Stimulated activated CD4-positive, alpha-beta T cell treated with anti-CD3 and anti-CD28 coated beads, Interleukin-1b, Interleukin-23, amount 100 ng/mL, for 4 hours (primary cell): ENCODE results near the gene MRPL18.
"Not testable (repeated sequence)": the region's sequence is repeated elsewhere in the genome, so short reads cannot be mapped to it uniquely, and the experiment has no call there.

Experiments
- DNase-seq, 2 donors: peaks; one replicate each; pipeline ENCODE4 v3.0.0-alpha.2; 2020; ENCODE audit warnings: low read depth in 2 of 2

MRPL18 gene

DNA sequence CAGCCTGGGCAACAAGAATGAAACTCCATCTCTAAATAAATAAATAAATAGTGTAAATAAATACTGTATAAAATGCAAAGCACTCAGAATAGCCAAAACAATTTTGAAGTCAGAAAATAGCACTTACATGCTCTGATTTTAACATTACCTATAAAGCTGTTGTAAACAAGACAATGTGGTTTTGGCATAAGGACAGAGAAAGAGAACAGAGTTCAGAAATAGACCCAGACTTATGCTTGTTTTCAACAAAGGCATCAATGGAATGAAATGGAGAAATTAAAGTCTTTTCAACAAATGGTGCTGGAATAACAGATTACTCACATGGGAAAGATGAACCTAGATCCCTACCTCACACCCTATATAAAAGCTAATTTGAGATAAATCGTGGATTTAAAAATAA lies 18.1 kb upstream of the MRPL18 start:
- no peak for DNase-seq

GRCh38 chr6:159777240-159777904 lies 12.9 kb upstream of the MRPL18 start:
- no peak for DNase-seq

GRCh38 chr6:159778131-159778530 lies 12.1 kb upstream of the MRPL18 start:
- DNase-seq: no peak

- no peak for DNase-seq
Observed at GRCh38 chr6:159778542-159779103, 11.6 kb upstream of the MRPL18 start.

DNA sequence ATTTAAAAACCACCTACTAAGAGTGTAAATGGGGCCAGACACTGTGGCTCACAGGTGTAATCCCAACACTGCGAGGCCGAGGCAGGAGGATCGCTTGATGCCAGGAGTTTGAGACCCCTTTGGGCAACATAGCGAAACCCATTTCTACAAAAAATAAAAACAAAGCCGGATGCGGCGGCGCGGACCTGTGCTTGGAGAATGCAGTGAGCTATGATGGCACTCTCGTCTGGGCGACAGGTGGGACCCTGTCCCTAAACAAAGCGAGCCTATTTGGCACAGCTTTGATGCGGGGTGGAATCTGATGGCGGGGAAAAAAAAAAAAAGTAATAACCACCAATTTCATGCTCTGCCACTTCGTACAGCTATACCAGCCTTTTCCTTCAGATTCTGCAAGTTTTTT lies 2.0 kb upstream of the MRPL18 start:
- DNase-seq: no peak

DNA sequence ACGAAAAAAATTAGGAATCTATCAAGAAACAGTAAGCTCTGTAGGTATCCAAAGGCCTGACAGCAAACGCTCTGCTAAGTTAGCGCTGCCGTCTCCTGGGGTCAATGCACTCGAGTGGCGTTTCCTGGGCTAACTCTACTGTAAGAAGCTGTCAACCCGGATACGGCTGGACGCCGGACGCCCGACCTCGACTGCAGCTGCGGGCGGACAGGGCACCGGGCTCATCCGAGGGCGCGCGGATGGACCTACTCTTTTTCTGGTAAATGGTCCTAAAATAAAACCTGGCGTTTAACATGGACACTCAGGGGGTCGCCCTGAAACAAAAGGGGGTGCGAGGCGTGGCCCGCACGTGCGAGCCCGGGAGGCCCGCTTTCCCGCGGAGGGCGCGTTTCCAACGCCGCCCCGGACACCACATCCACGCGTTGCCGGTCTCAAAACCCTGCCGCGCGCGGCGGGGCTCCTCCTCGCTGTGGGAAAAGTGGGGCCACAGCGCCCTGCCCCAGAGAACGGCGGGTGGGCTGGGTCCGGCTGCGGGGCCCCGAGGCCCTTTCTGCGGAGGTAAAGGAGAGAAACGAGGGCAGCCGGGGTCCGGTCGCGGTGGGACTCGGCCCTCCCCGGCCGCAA lies 1.4 kb upstream of the MRPL18 start:
- peak in 1 of 2 donors; percentile 27 for DNase-seq

- peak; percentile 96 to 98 for DNase-seq
Observed at GRCh38 chr6:159789377-159790148, 704 bp upstream of the MRPL18 start, which contains the start of gene TCP1. TCP1 (minus strand) TSS chr6:159789602; CDS start chr6:159789468, 134 bp downstream.

DNA sequence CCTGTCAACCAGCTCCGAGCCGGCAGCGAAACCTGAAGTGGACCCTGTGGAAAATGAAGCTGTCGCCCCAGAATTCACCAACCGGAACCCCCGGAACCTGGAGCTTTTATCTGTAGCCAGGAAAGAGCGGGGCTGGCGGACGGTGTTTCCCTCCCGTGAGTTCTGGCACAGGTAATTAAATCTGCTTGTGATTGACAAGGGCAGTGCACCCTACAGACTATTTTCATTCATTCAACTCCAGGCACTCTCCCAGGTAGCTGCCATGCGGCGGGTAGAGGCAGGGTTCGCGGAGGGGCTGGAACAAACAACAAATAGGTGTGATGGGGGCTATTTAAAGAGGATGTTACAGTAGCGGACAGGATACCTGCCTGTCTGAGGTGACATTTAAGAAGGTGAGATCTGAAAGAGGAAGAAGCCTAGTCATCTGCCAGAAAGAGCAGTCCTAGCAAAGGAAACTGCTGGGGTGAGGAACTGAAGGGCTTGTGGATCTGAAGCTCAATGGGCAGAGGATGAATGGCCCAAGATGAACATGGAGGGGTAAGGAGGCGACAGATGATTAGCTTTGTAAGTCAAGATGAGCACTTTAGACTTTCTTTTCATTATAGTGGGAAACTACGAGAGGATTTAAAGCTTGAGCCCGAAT lies 810 bp downstream of the MRPL18 start:
- DNase-seq: no peak

DNA sequence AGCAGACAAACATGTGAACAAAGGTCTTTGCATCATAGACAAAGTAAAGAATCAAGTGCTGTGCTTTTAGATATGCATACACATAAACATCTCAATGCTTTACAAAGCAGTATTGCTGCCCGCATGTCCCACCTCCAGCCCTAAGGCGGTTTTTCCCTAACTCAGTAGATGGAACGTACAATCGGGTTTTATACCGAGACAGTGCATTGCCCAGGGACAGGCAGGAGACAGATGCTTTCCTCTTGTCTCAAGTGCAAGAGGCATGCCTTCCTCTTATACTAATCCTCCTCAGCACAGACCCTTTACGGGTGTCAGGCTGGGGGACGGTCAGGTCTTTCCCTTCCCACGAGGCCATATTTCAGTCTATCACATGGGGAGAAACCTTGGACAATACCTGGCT lies 4.7 kb downstream of the MRPL18 start:
- DNase-seq: not testable (repeated sequence)

- no peak for DNase-seq
Observed at GRCh38 chr6:159797554-159797953, 7.3 kb downstream of the MRPL18 start.

- no peak for DNase-seq
Observed at GRCh38 chr6:159800141-159800865, 10.0 kb downstream of the MRPL18 start, which contains the start of gene PNLDC1. PNLDC1 (plus strand) TSS chr6:159800276; CDS start chr6:159800308, 32 bp downstream.

DNA sequence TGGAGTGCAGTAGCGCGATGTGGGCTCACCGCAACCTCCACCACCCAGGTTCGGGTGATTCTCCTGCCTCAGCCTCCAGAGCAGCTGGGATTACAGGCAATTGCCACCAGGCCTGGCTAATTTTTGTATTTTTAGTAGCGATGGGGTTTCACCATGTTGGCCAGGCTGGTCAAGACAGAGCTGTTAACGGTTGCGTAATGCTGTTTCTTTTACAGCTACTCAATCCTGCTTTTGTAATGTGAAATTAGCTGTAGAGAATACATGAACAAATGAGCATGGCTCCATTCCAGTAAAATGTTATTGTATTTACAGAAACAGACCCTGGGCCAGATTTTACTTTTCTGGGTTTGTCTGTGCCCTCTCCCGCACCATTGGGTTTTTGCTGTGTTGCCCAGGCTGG lies 11.7 kb downstream of the MRPL18 start:
- DNase-seq: no peak

DNA sequence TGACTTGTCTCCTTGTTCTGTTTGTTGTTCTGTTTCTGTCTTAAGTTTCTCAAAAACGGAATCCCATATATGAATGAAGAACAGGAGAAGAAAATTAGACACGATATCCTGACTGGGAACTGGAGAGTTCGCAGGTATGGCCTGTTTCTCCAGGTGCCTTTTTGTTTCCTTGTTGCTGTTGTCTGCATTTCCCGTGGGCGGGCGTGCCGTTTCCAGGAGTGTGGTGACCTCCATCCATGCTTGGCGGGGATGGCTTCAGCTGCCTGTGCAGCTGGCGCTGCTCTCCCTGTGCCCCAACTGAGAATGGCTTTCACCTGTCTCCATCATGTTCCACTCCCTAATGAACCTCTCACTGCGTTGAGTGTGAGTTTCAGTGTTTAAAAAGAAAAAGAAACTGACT lies 14.2 kb downstream of the MRPL18 start:
- DNase-seq: no peak

GRCh38 chr6:159805440-159806020 lies 15.3 kb downstream of the MRPL18 start:
- DNase-seq: no peak

DNA sequence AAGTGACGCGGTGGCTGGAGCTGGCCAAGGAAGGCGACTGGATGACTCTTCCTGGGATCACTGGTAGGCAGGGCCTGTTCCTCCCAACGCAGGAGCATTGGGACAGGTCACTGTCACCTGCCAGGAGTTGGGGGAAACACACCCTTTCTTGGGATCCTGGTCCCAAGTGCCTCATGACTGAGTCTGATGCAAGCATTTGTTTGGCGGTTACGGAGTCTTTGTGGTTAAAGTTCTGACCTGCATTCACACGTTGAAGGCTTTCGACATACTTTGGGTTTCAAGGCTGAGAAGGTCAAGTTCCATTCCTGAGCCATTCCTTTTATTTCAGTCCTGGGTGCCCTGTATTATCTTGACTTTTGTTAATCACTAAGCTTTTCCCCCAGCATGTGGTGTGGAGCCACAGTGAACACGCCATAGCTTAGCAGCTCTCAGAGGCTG lies 15.8 kb downstream of the MRPL18 start:
- DNase-seq: no peak

- no peak for DNase-seq
Observed at GRCh38 chr6:159807150-159807858, 17.0 kb downstream of the MRPL18 start.

- DNase-seq: no peak
Observed at GRCh38 chr6:159808647-159809046, 18.4 kb downstream of the MRPL18 start.

GRCh38 chr6:159809149-159809548 lies 18.9 kb downstream of the MRPL18 start:
- no peak for DNase-seq

GRCh38 chr6:159813781-159814180 lies 23.5 kb downstream of the MRPL18 start:
- DNase-seq: no peak

DNA sequence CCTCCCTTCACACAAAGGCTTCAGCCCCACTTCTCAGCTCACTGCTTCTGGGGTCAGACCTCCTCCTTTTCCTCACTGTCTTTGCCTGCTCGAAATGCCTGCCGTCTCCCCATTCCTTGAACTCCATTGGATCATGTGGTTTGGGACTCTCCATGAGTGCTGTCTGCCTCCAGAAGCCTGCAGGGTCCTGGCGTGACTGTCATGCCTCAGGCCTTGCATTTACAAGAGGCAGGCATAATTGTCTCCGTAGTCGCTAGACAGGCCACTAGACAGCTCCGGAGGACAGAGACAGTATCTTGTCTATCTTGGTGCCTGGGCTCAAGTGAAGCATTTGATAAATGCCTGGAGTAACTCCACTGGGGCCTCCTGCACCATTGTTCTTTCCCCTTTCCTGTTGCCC lies 25.1 kb downstream of the MRPL18 start:
- no peak for DNase-seq
